HG03103 (cell line): Measurements from ENCODE around the gene S100A1.
"Not testable (repeated sequence)": the region's sequence is repeated elsewhere in the genome, so short reads cannot be mapped to it uniquely, and the experiment has no call there.

Experiments used
- ATAC-seq: cut with Tn5 transposase; IDR thresholded peaks from one replicate; pipeline ENCODE4 v1.9.1; 2021; ENCODE audit warnings: low read depth; ENCODE audit not compliant: unreplicated experiment

S100A1 gene

DNA sequence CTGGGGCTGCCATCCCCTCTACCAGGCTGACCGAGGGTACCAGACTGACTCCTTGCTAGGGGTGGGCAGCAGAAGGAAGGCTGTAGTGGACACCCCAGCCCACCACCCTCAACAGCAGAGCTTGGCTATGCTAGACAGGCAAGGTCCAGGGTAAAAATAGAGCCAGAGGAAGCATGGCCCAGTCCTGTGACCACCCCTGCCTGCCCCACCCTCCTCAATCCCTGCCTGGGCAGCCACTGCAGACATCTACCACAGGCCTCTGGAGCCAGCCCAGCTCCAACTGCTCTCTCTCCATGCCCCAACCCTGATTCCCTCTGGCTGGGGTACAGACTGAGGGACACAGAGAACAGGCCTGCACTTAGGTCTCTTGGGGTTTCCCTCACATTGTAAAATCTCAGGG, 1.7 kb downstream of the S100A1 start:
- no peak for ATAC-seq

DNA sequence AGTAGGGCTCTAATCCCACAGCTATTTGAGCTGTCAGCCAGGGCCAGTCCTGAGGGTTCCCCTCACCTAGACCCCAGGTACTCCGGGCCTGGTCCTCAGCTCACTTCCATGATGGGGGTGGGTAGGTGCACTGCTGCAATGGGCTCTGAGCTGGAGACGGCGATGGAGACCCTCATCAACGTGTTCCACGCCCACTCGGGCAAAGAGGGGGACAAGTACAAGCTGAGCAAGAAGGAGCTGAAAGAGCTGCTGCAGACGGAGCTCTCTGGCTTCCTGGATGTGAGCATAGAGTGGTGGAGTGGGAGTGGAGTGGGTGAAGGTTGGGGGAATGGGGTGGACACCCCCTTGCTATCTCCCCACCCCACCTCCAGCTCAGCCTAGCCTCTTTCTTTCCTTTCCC, 2.1 kb downstream of the S100A1 start:
- ATAC-seq, result no peak

DNA sequence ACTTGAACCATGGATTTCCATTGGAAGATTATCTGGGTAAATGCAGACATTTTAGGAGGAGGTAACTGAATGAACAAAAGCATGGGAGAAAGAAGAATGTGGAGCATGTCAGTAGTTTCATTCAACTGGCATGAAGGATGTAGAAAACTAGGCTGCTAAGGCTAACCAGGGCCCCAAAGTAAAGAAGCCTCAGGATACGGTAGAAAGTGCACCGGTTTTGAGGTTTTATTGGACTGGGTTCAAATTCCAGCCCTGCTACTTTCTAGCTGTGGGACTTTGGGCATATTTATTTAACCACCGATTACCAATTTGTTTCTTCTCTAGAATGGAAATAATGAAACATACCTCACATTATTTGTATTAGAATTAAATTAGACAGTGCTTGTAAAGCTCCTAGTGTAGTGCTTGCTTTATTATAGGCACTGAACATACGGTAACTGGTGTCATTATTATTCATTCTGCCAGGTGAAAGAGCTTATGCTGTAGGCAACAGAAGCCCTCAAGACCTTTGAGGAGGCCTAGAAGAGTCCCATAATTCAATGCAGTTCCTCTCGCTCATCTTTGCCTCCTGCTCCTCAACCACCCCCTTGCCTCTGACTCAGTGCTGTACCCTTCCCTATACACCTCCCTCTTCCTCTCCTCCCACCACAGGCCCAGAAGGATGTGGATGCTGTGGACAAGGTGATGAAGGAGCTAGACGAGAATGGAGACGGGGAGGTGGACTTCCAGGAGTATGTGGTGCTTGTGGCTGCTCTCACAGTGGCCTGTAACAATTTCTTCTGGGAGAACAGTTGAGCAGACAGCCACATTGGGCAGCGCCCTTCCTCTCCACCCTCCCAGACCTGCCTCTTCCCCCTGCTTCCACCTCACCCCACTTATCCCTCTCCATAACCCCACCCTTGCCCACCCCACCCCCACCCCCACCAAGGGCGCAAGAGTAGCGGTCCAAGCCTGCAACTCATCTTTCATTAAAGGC, 3.1 kb downstream of the S100A1 start:
- ATAC-seq, result no peak

DNA sequence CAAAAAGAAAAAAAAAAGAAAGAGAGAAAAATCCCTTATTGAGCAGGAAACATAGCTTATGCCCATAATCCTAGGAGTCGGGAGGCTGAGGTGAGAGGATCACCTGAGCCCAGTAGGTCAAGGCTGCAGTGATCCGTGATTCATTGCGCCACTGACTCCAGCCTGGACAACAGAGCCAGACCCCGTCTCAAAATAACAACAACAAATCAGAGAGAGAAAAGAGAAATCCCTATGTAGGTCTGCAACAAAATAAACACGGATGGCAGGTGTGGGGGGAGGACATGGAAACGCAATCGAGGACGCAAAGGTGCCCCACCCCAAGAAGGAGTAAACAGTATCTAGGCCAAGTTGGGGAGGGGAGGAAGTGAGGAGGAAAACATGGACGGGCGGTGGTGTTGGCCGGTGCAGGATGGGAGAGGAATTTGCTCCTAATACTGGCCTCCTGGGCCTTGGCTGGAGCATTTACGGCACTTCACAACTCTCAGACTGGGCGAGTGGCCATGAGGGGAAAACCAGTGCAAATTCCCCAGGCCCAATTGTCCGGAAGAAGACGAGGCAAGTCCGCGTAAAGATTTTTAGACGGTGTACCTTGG, 5.0 kb downstream of the S100A1 start:
- no peak for ATAC-seq

DNA sequence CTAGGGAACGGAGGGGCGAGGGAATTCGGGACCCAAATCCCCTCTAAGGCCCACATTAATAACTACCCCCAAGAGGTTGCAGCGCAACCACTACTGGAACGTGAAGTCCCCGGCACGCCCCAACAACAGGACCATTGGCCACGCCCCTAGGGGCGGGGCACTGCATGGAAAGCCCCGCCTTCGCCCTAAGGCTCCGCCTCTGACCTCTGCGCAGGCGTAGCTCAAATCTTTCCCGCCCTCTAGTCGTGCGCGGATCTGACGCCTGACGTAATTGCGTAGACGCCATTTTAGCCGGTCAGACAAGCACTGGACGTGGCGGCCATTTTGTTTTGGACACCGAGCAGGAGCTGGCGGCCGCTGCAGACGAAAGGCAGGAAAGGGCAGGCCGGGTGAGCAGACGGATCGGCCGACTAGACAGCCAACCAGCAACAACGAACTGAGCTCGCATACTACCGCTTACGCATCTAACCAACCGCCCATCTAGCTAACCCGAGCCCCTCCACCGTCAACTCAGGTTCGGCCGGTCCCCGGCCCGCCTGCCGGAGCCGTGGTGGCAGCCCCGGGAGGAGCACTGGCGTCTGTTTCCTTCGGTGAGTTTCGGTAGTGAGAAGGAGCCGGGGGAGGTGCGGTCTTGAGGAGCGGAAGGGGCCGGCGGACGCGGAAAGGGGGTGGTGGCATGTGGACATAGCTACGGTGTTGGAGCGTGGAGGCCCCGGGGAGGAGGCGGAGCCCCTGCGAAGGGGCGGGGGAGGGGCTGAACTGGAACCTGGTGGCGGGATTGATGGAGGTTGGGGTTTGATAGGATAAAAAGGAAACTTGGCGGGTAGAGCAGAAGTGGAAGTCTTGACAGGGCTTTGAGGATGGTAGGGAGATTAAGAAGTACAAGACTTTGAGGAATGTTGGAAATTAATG, 5.8 kb downstream of the S100A1 start, which contains the start of gene CHTOP:
TSS of gene CHTOP (plus strand) at position 313 of the 912 bp plus-strand sequence. CDS start 2,523 bp downstream, outside the sequence.
- ATAC-seq, result peak; percentile 75

DNA sequence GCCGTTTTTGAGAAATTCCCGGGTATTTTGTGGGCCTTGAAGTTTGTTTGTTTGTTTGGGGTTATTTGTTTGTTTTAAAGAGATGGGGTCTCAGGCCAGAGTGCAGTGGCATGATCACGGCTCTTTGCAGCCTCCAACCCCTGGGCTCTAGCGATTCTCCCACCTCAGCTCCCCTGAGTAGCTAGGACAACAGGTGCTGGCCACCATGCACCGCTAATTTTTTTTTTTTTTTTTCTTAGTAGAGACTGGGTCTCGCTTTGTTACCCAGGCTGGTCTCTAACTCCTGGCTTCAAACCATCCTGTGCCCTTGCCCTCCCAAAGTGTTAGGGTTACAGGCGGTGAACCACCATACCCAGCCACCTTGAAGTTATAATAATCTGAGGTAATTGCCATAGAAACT, 7.6 kb downstream of the S100A1 start:
- no peak for ATAC-seq

DNA sequence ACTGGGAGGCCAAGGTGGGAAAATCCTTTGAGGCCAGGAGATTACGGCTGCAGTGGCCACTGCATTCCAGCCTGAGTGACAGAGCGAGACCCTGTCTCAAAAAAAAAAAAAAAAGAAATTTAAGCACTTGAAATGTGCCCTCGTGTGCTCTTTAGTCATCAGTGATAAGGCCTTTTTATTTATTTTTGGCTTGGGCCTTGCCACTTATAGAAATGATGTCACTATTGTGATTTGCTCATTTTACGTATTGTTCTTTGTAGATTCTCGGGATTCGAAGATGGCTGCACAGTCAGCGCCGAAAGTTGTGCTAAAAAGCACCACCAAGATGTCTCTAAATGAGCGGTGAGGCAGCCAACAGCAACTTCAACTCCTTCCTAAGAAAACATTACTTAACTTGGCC, 8.1 kb downstream of the S100A1 start:
- ATAC-seq, result no peak

DNA sequence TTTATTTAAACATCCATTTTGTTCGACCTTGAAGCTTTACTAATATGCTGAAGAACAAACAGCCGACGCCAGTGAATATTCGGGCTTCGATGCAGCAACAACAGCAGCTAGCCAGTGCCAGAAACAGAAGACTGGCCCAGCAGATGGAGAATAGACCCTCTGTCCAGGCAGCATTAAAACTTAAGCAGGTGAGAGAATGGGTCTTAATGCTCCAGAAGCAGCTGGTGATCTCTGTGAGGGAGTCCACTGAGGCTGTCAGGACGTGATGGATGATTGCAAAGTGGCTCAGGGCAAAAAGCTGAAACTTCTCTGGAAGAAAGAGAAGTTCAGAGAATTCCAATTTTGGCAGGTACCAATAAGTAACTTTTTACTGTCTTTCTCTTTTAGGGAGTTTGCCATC, 10.0 kb downstream of the S100A1 start:
- no peak for ATAC-seq

DNA sequence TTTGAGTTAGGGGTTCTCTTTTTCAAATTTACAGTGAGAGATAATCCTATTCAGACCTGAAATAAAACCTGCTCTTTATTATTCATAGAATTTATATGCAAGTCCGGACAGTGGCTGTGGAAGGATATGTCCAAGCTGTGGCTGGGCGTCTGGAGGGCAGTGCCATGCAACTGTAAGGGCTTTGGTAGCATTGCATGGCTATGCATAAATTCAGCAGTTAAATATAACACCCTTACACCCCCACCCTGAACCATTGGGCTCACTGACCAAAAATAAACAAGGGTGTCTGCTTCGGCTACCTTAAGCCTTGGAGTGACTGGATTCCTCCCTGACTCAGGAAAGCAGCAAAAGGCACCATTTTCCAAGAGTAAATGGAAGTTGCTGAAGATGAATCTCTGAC, 11.0 kb downstream of the S100A1 start:
- ATAC-seq, result no peak

DNA sequence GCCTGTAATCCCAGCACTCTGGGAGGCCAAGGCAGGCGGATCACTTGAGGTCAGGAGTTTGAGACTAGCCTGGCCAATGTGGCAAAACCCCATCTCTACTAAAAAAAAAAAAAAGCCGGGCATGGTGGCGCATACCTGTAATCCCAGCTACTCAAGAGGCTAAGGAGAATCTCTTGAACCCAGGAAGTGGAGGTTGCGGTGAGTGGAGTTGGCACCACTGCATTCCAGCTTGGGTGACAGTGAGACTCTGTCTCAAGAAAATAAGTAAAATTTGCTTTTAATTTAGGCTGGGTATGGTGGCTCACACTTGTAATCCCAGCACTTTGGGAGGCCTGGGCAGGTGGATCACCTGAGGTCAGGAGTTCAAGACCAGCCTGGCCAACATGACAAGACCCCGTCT, 12.0 kb downstream of the S100A1 start:
- not testable (repeated sequence) for ATAC-seq

DNA sequence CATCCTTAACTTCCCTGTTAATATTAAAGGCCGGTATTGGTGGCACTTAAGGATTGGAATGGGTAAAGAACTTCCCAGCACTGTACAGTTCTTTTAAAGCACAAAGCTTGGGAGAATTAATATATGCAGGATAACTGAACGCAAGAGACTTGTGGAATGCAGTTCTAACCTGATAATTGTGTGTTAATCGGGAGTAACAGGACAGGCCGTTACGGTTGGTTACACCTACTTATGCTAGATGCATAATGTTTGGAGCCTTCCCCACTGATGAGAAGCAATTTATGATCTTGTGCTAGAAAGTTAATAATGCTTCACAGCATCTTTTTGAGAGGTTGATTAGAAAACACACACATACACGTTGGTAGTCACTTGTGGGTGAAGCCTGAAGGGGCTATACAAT, 12.6 kb downstream of the S100A1 start:
- ATAC-seq, result no peak

DNA sequence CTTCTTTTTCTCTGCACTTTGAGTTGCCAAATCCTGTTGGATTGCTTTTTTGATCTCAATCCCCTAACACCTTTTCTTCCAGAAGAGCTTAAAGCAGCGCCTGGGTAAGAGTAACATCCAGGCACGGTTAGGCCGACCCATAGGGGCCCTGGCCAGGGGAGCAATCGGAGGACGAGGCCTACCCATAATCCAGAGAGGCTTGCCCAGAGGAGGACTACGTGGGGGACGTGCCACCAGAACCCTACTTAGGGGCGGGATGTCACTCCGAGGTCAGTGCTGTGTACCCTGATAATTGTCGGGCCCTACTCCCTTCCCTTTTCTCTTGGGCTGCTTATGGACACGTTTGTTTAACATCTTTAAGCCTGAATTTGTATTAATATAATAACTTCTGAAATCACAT, 13.9 kb downstream of the S100A1 start:
- no peak for ATAC-seq

DNA sequence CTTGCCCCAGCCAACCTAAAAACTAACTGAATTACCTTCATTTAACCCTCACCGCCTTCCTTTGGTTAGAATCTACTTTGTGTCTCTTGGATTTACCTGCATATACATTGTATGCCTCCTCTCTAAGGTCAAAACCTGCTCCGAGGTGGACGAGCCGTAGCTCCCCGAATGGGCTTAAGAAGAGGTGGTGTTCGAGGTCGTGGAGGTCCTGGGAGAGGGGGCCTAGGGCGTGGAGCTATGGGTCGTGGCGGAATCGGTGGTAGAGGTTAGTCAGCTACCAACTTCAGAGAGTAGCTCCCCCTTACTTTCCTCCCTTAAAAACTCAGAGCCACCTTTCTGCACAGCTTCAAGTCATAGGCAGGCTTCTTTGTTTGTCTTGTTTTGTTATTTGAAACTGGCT, 14.9 kb downstream of the S100A1 start:
- ATAC-seq, result no peak

DNA sequence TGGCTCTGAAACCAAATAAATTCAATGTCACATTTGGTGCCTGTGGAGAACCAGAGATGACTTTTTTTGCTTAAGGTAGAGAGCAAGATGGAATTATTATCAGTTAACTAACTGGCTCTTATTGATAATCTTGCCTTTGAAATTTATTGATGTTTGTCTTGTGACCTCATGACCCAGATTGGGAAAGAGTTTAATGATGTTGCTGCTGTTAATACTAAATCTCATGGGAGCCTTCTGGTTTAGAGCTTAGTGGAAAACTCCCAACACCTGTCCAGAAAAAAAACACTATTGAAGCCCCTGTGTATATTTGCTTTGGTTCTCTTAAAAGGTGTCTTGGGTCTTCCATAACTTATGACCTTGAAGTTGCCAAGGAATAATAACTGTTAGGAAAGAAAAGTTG, 15.6 kb downstream of the S100A1 start:
- no peak for ATAC-seq

DNA sequence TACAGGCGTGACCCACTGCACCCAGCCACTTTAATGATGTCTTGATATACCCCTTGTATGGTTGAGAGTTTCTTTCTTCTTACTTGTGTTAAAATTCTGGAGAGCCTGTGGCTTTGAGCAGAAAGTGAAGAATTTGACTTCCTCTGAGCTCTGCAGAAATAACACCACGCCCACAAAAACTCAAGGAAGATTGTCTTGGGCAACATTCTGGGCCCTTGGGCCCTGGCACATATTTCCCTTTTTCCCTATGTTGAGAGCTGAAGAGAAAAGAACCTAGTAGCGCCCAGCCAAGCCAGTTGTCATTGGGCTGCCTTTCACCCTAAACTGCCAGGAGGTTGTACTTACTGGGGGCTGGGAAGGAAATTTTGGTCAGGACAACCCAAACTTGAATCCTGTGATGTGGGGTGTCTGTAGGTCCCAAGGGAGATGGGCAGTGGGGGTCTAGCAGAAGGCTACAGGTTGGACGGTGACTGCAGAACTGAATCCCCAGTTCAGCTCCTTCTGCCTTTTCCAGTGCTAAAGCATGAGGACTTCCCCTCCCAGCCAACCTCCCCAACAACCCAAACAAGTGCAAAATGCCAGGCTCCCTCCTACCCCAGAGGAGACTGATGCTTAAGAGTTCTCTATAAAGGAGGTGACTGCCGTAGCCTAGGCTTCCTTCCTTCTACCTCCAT, 18.6 kb downstream of the S100A1 start:
- ATAC-seq, result no peak

DNA sequence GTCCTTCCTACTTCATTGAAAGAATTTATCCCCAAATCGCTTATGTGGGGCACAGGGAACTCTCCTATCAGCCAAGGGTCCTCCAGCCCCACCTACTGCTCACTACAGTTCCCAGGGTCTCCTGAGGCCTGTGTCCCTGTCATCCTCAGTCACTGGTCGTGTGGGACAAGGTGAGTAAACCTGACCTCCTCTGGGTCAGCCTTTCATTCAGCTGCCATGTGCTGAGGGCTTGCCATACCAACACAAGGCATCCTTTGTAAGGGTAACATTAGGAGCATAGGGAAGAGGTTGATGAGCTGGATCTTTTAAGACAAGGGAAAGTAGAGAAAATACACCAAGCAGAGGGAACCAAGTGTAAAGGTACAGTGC, 19.1 kb downstream of the S100A1 start:
- ATAC-seq, result no peak

DNA sequence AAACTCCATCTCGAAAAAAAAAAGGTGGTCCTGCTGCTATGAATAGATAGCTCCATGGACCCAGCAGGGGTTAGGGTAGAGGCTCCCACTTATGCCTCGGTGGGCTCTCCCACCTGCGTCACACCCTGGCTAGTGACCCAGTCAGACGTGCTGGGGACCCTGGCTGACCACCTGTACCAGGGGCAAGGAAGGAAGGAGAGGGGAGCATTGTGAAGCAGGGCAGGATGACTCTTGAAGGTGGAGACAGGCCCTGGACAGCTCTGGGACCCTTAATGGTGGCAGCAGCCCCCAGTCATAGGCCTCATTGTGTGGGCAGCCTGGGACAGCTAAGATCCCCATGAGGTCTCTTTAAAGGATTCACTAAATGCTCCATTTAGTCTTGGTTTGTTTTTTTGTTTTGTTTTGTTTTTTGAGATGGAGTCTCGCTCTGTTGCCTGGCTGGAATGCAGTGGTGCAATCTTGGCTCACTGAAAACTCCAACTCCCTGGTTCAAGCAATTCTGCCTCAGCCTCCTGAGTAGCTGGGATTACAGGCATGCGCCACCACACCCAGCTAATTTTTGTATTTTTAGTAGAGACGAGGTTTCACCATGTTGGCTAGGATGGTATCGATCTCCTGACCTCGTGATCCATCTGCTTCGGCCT, 19.9 kb downstream of the S100A1 start:
- no peak for ATAC-seq

DNA sequence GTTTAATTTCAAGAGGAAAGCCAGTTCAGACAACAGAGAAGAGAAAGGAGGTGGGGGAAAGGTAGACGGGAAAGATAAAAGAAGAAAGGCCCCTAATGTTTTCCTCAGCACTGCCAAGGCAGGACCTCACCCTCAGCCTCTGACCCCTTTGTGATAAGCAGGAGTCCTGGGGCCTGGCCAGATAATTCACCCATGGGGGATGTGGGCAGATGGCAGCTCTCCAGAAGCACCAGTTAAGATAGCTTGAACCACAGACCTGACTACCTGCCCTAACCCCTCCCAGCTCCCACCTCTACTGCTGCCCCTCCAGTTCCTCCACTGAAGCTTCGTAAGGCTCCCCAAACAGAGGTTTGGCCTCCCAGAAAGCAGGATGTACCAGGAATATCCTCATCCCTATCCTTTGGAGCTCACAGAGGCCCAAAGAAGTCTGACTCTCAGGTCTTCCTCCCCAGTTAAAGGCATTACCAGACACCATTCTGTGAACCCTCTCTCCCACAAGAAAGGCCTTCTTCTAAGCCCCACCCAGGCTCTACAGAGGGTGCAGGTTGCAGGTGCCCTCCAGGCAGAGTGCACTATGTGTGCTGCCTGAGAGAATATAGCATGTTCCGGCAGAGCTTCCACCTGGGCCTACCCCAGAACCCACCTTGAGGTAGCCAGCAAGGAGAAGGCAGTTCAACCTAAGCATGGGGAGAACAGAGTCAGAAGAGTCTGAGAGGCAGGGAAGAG, 21.1 kb downstream of the S100A1 start:
- no peak for ATAC-seq

DNA sequence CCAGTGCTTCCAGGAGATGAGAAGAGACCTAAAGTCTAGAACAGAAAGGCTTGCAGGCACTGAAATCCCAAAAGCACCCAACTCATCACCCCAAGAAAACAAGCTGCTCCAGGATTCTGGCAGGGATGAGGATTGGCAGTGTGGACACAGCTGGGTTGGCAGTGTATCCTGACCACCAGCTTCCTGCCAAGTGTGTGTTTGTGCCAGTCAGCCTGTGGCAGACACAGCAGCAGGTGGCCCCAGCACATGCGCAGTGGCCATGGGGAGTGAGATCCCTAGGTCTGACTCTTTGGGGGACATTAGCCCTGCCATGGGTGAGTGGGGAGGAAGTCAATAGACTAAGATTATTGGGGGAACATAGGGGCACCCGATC, 21.6 kb downstream of the S100A1 start:
- no peak for ATAC-seq
